Endothelial cell of umbilical vein (primary cell): ENCODE measurements around the gene CNGB1. TPM values are rescaled to one million over a fixed set of nuclear protein-coding genes. Genes with fewer than 3 reads are reported as not detected.

Source experiments
- BruUV-seq: library from RNA; stranded (reverse); fragments of 400-500 nt; replicated peaks from 2 replicates; lab custom pipeline; 2021; lab: Mats Ljungman, UMichigan
- CTCF ChIA-PET: fragments of 300-600, 350-600 bp; sonication (Branson Sonifier 250); formaldehyde crosslinking; loops from one replicate; lab custom pipeline; 2021; ENCODE audit warnings: antibody characterized with exemption, inconsistent platforms; lab: Charles Lee
- POLR2A ChIA-PET: fragments of 300-600, 350-600 bp; sonication (Branson Sonifier 250); formaldehyde crosslinking; loops from one replicate; lab custom pipeline; 2021; ENCODE audit warnings: antibody characterized with exemption, inconsistent platforms; lab: Charles Lee
- DNase-seq: peaks from one replicate; pipeline ENCODE4 v3.0.0-alpha.2; 2011; ENCODE audit warnings: low read depth, low spot score
- FAIRE-seq: peaks from 2 replicates; lab custom pipeline; 2011; peaks lifted over from hg19 to GRCh38; lab: Jason Lieb, UNC
- H2AFZ ChIP-seq: 2 replicates; pipeline ENCODE4 v1.6.0; 2012; ENCODE audit warnings: low read depth, low read length, control low read depth, inconsistent platforms
- H3K27ac ChIP-seq: 2 replicates; pipeline ENCODE4 v1.5.1; 2011; ENCODE audit warnings: low read depth, mild to moderate bottlenecking, control low read depth, low read length, moderate library complexity; ENCODE audit not compliant: insufficient read depth
- H3K27me3 ChIP-seq, 2 experiments: 2 replicates each; pipeline versions ENCODE4 v1.6.0 to v1.6.1; 2011; ENCODE audit warnings: low read length in 2 of 2, mixed read lengths in 1 of 2; ENCODE audit not compliant: control insufficient read depth in 2 of 2, insufficient read depth in 2 of 2
- H3K36me3 ChIP-seq, 2 experiments: 2 replicates in 1 of 2; 3 replicates in 1 of 2; pipeline ENCODE4 v1.5.1; 2011; ENCODE audit warnings: low read length in 2 of 2, mild to moderate bottlenecking in 1 of 2, moderate library complexity in 1 of 2; ENCODE audit not compliant: control insufficient read depth in 2 of 2, insufficient read depth in 2 of 2; ENCODE audit errors: extremely low read depth in 1 of 2
- H3K4me1 ChIP-seq: 3 replicates; pipeline ENCODE4 v1.5.1; 2011; ENCODE audit warnings: mild to moderate bottlenecking, low read length; ENCODE audit not compliant: control insufficient read depth, insufficient read depth; ENCODE audit errors: extremely low read depth
- H3K4me2 ChIP-seq: 2 replicates; pipeline ENCODE4 v1.6.1; 2011; ENCODE audit warnings: low read length, control low read depth, mixed read lengths; ENCODE audit not compliant: insufficient read depth
- H3K4me3 ChIP-seq, 3 experiments: fragments of 200-600 bp in 1 of 3; sonication (generic), shearing (Covaris generic) in 1 of 3; replicated peaks in 1 of 3; 2 replicates each; pipeline ENCODE4 v1.5.1; 2011 to 2016; ENCODE audit warnings: control low read depth in 3 of 3, low read length in 3 of 3, mild to moderate bottlenecking in 2 of 3, inconsistent platforms in 1 of 3, low read depth in 1 of 3, moderate library complexity in 1 of 3; ENCODE audit not compliant: insufficient read depth in 1 of 3
- H3K79me2 ChIP-seq: 2 replicates; pipeline ENCODE4 v1.6.0; 2012; ENCODE audit warnings: low read length, inconsistent platforms; ENCODE audit not compliant: control insufficient read depth, insufficient read depth
- H3K9ac ChIP-seq: replicated peaks from 2 replicates; pipeline ENCODE3; 2011; ENCODE audit warnings: low read length, control low read depth; ENCODE audit not compliant: insufficient read depth; ENCODE audit errors: extremely low read depth
- H3K9me1 ChIP-seq: replicated peaks from 3 replicates; pipeline ENCODE4 v1.6.0; 2011; ENCODE audit warnings: mild to moderate bottlenecking, low read length; ENCODE audit not compliant: control insufficient read depth, insufficient read depth; ENCODE audit errors: extremely low read depth
- H3K9me3 ChIP-seq: replicated peaks from 2 replicates; pipeline ENCODE4 v1.5.1; 2012; ENCODE audit warnings: low read length, inconsistent platforms; ENCODE audit not compliant: control insufficient read depth, insufficient read depth
- H4K20me1 ChIP-seq: replicated peaks from 2 replicates; pipeline ENCODE3; 2011; ENCODE audit warnings: mild to moderate bottlenecking, low read length; ENCODE audit not compliant: control insufficient read depth, insufficient read depth; ENCODE audit errors: extremely low read depth
- CTCF ChIP-seq, 2 donors: IDR thresholded peaks; 1 replicate in 1 of 2; 2 replicates in 1 of 2; pipeline ENCODE4 v1.5.1; 2011; ENCODE audit warnings: low read length in 2 of 2, mild to moderate bottlenecking in 2 of 2, moderate library complexity in 2 of 2, control low read depth in 1 of 2, inconsistent platforms in 1 of 2, low read depth in 1 of 2; ENCODE audit not compliant: insufficient read depth in 1 of 2; ENCODE audit errors: extremely low read depth in 1 of 2
- EZH2 ChIP-seq: IDR thresholded peaks from 2 replicates; pipeline ENCODE4 v1.6.1; 2012; ENCODE audit warnings: borderline replicate concordance, low read depth, mild to moderate bottlenecking, moderate library complexity, low read length, inconsistent platforms; ENCODE audit not compliant: severe bottlenecking
- FOS ChIP-seq: IDR thresholded peaks from 2 replicates; pipeline ENCODE4 v1.6.1; 2011; ENCODE audit warnings: mild to moderate bottlenecking, low read length, moderate library complexity, borderline replicate concordance; ENCODE audit not compliant: insufficient read depth
- GATA2 ChIP-seq: IDR thresholded peaks from 2 replicates; pipeline ENCODE4 v1.7.0; 2011; ENCODE audit warnings: low read depth, mild to moderate bottlenecking, moderate library complexity, mixed read lengths, low read length; ENCODE audit not compliant: insufficient read length, insufficient read depth
- JUN ChIP-seq: IDR thresholded peaks from 2 replicates; pipeline ENCODE4 v1.6.1; 2011; ENCODE audit warnings: borderline replicate concordance, low read depth; ENCODE audit not compliant: insufficient read length, insufficient read depth
- MAX ChIP-seq: IDR thresholded peaks from 2 replicates; pipeline ENCODE4 v1.6.1; 2011; ENCODE audit not compliant: insufficient read depth, insufficient read length
- MYC ChIP-seq: IDR thresholded peaks from one replicate; pipeline ENCODE4 v1.6.1; 2011; ENCODE audit warnings: mild to moderate bottlenecking, low read depth, low read length
- POLR2A ChIP-seq: IDR thresholded peaks from 2 replicates; pipeline ENCODE4 v1.6.1; 2012; ENCODE audit warnings: low read depth, mild to moderate bottlenecking, control low read depth, low read length
- POLR2AphosphoS5 ChIP-seq: IDR thresholded peaks from 2 replicates; pipeline ENCODE4 v1.6.1; 2012; ENCODE audit warnings: low read depth, mild to moderate bottlenecking, control low read depth, low read length, moderate library complexity; ENCODE audit not compliant: insufficient read depth
- dilution Hi-C: fragments of 300-500 bp; cut with MboI; formaldehyde crosslinking; loops from one replicate; pipeline ENCODE4 v1.15.0; 2019; ENCODE audit warnings: low sequenced_read_pairs; ENCODE audit not compliant: extremely low pct_ligation_motif_present
- intact Hi-C: fragments of 100-400 bp; cut with micrococcal nuclease; formaldehyde crosslinking; loops from one replicate; pipeline ENCODE4 v1.10.0; 2022
- polyA plus RNA-seq, 4 experiments: library from polyadenylated mRNA; depleted of rRNA in 3 of 4; stranded (reverse) in 3 of 4; unstranded in 1 of 4; fragments of >200 nt; gene quantifications; 2 replicates each; pipeline versions ENCODE4 v1.2.1 to v1.2.3, GENCODE V29; 2011 to 2012; ENCODE audit warnings: missing spikeins in 1 of 4
- total RNA-seq: library from RNA; stranded (reverse); gene quantifications from 2 replicates; pipeline ENCODE4 v1.2.3, GENCODE V29; 2021

The CNGB1 gene
- total and polyA plus RNA-seq, 2 donors (not counting 3 experiments of a cell fraction or from before 2014, with no cell fraction given): not detected

- Histone ChIP-seq H3K27me3 (no peaks in the 10 kb centered on the region), H3K4me3 (no peak overlapping the region), H3K9me3 (no peaks in the 10 kb centered on the region), H3K4me1 (no peaks in the 10 kb centered on the region), H3K9ac (no peak overlapping the region), H3K4me2 (no peak overlapping the region), H3K79me2 (no peaks in the 10 kb centered on the region), H3K36me3 (no peaks in the 10 kb centered on the region), H3K9me1 (no peaks in the 10 kb centered on the region), H3K27ac (no peak overlapping the region), H2AFZ (no peak overlapping the region), H4K20me1 (no peaks in the 10 kb centered on the region)
- intact Hi-C loops (no loop called here), dilution Hi-C loops (no loop called here)
- ChIA-PET POLR2A (interaction anchor here (0.7 kb wide), 1 partner anchor 206 kb away, joined by 9 read pairs; no protein-coding TSS in a partner anchor), CTCF (interaction anchor here (0.7 kb wide), 1 partner anchor 14 kb away, joined by 3 read pairs; no protein-coding TSS in a partner anchor)
- no TSS peak for BruUV-seq
- FAIRE-seq: no peak
- TF ChIP-seq POLR2AphosphoS5: no peak
- TF ChIP-seq JUN: no peak
- no peak for TF ChIP-seq MAX
- TF ChIP-seq EZH2: no peak
- TF ChIP-seq GATA2: no peak
- TF ChIP-seq CTCF (IDR thresholded peaks at IDR 0.05; ENCODE audit: extremely low read depth in 1 of 2, insufficient read depth in 1 of 2, low read depth in 1 of 2, low read length in 2 of 2): no peak
- no peak for TF ChIP-seq MYC
- TF ChIP-seq POLR2A: no peak
- TF ChIP-seq FOS: no peak
- DNase-seq: no peak
Observed at GRCh38 chr16:57969451-57970123, 1.3 kb downstream of the CNGB1 start.
